ENCODE measurements around the gene MYLK. TPM values are rescaled to one million over a fixed set of nuclear protein-coding genes. Genes with fewer than 3 reads are reported as not detected.

Gene MYLK
- total RNA-seq, 1 donor from 2014 or later, result 80.3 TPM

- DNase-seq (ENCODE audit: low spot score), result no peak
Measured at GRCh38 chr3:123568034-123568433, 316.1 kb downstream of the MYLK start.

GRCh38 chr3:123564056-123564455 lies 320.1 kb downstream of the MYLK start:
- DNase-seq (ENCODE audit: low spot score), result no peak

- no peak for DNase-seq (ENCODE audit: low spot score)
Measured at GRCh38 chr3:123562547-123562946, 321.6 kb downstream of the MYLK start.

GRCh38 chr3:123561188-123561587 lies 322.9 kb downstream of the MYLK start:
- DNase-seq (ENCODE audit: low spot score), result no peak

Other genes with a start within 250 kb of the MYLK start
- gene CCDC14, start 76.9 kb upstream of the MYLK start, total RNA-seq, result 18.6 TPM
- not detected for gene ROPN1, start 107.8 kb upstream of the MYLK start, total RNA-seq
- 103 TPM for gene KALRN, start 149.0 kb upstream of the MYLK start, total RNA-seq